Esophagus muscularis mucosa (tissue), 4 donors: ENCODE measurements around the gene TK2. TPM values are rescaled to one million over a fixed set of nuclear protein-coding genes. Genes with fewer than 3 reads are reported as not detected.
A peak's percentile ranks its signal among the peaks of the same experiment; 100 is the strongest.

Source experiments
- DNase-seq: peaks from one replicate; pipeline ENCODE4 v3.0.0-alpha.2; 2017; ENCODE audit errors: extremely low spot score
- H3K27ac ChIP-seq, 4 donors: fragments of 200-600 bp; sonication (generic); replicated peaks in 1 of 4; 1 replicate in 3 of 4; 2 replicates in 1 of 4; pipeline ENCODE4 v1.5.1; 2016 to 2019; ENCODE audit warnings: mild to moderate bottlenecking in 1 of 4
- H3K27me3 ChIP-seq, 4 donors: fragments of 200-600 bp; sonication (generic); one replicate each; pipeline versions ENCODE4 v1.5.1 to v1.6.0; 2016 to 2019
- H3K36me3 ChIP-seq, 4 donors: fragments of 200-600 bp; sonication (generic); one replicate each; pipeline ENCODE4 v1.5.1; 2016 to 2019
- H3K4me1 ChIP-seq, 4 donors: fragments of 200-600 bp; sonication (generic); one replicate each; pipeline ENCODE4 v1.5.1; 2016 to 2019
- H3K4me3 ChIP-seq, 4 donors: fragments of 200-600 bp; sonication (generic); 1 replicate in 2 of 4; 2 replicates in 2 of 4; pipeline ENCODE4 v1.5.1; 2016 to 2019; ENCODE audit warnings: mild to moderate bottlenecking in 4 of 4, moderate library complexity in 1 of 4
- H3K9me3 ChIP-seq, 4 donors: fragments of 200-600 bp; sonication (generic); 1 replicate in 3 of 4; 2 replicates in 1 of 4; pipeline ENCODE4 v1.5.1; 2016 to 2019
- EP300 ChIP-seq: sonication (generic); formaldehyde crosslinking; IDR thresholded peaks from one replicate; pipeline ENCODE4 v1.6.1; 2017; ENCODE audit warnings: antibody characterized with exemption
- POLR2A ChIP-seq: fragments of 450-650 bp; IDR thresholded peaks from one replicate; pipeline ENCODE4 v1.6.1; 2017; ENCODE audit warnings: antibody characterized with exemption, moderate library complexity, mild to moderate bottlenecking, low read depth
- POLR2AphosphoS5 ChIP-seq, 2 donors: sonication (generic); formaldehyde crosslinking; IDR thresholded peaks; one replicate each; pipeline ENCODE4 v1.6.1; 2017; ENCODE audit warnings: antibody characterized with exemption in 2 of 2
- WGBS: methylation state at CpG from one replicate; pipeline ENCODE4 v1.1.5; 2018; 5-methylcytosine and 5-hydroxymethylcytosine counted together
- intact Hi-C: fragments of 100-400 bp; cut with DNase I; formaldehyde crosslinking; loops from one replicate; pipeline ENCODE4 v1.15.1; 2023
- total RNA-seq, 4 donors: library from RNA; depleted of rRNA; stranded (reverse); fragments of >200 nt; gene quantifications; one replicate each; pipeline versions ENCODE4 v1.1.0 to v1.2.1, GENCODE V29; 2016
- TF ChIP-seq, protein P1 (sequence below), 3 experiments: fragments of 200-600 bp in 2 of 3; fragments of 450-650 bp in 1 of 3; sonication (generic) in 2 of 3; IDR thresholded peaks; one replicate each; pipeline ENCODE4 v1.5.1; 2017 to 2019; ENCODE audit warnings: antibody characterized with exemption in 3 of 3, mild to moderate bottlenecking in 2 of 3, moderate library complexity in 1 of 3

The TK2 gene
- total RNA-seq, 4 donors from 2014 or later: 26.3 to 35.2 (median 30.0) TPM

DNA sequence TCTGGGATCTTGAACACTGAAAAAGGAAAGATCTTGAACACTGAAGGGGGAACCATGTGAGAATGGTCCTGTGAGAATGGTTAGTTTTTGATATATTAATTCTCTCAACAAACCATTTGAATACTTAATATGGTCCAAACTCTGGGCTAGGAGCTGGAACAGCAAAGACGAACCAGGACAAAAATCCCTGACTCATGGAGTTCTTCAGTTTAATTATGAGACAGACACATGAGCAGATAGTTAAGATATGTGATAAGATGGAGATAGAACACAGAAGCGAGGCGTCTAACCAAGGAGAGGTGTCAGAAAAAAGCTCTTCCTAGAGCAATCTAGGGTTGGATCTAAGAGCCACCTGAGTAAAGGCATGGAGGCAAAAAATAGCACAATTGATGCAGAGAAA lies 4.1 kb upstream of the TK2 start:
- Histone ChIP-seq H3K4me1 (peaks cover 32 to 48% (median 41%) of the 10 kb centered on the region in 4 donors), H3K4me3 (peak overlapping the region in 1 of 4 donors; percentile 69), H3K36me3 (peaks cover 0 to 11% (median 2%) of the 10 kb centered on the region in 4 donors), H3K27ac (no peak overlapping the region), H3K27me3 (no peaks in the 10 kb centered on the region), H3K9me3 (no peaks in the 10 kb centered on the region)
- 98% methylated on average over 3 of the region's 3 CpGs for WGBS
- intact Hi-C loops: no loop called here
- no peak for DNase-seq
- no peak for TF ChIP-seq POLR2AphosphoS5 (IDR thresholded peaks at IDR 0.05)
- TF ChIP-seq, protein P1, sequence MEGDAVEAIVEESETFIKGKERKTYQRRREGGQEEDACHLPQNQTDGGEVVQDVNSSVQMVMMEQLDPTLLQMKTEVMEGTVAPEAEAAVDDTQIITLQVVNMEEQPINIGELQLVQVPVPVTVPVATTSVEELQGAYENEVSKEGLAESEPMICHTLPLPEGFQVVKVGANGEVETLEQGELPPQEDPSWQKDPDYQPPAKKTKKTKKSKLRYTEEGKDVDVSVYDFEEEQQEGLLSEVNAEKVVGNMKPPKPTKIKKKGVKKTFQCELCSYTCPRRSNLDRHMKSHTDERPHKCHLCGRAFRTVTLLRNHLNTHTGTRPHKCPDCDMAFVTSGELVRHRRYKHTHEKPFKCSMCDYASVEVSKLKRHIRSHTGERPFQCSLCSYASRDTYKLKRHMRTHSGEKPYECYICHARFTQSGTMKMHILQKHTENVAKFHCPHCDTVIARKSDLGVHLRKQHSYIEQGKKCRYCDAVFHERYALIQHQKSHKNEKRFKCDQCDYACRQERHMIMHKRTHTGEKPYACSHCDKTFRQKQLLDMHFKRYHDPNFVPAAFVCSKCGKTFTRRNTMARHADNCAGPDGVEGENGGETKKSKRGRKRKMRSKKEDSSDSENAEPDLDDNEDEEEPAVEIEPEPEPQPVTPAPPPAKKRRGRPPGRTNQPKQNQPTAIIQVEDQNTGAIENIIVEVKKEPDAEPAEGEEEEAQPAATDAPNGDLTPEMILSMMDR (IDR thresholded peaks at IDR 0.05): no peak
- no peak for TF ChIP-seq EP300
- TF ChIP-seq POLR2A: no peak

DNA sequence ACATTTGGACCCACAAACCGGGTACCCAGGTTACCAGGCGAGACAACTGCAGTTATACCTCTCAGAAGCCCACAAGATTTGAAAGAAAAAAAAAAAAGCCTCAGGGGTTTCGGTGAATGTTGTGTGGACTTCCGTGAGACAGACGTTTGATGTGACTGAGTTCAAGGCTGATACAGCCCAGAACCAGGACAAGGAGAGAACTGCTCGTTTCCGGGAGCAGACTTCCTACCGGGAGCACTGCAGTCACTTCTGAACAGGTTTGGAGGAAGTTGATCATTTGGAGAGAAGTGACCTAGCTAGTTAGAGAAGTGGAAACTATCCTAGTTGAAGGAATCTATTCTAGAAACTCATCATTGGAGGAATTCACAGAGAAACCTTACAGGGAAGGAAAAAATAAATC lies 3.3 kb upstream of the TK2 start:
- H3K36me3 ChIP-seq: peaks cover 0 to 4% (median 1%) of the 10 kb centered on the region in 4 donors
- H3K27me3 ChIP-seq: no peaks in the 10 kb centered on the region
- H3K4me3 ChIP-seq: peak overlapping the region; percentile 55 to 69 (median 62)
- H3K27ac ChIP-seq: peak overlapping the region in 2 of 4 donors; percentile 89 to 92
- H3K4me1 ChIP-seq: peaks cover 40 to 56% (median 49%) of the 10 kb centered on the region in 4 donors
- H3K9me3 ChIP-seq: no peaks in the 10 kb centered on the region
- TF ChIP-seq POLR2A (no peak), POLR2AphosphoS5 (IDR thresholded peaks at IDR 0.05) (no peak), EP300 (no peak)
- TF ChIP-seq, protein P1 (IDR thresholded peaks at IDR 0.05): no peak
- WGBS: 17% methylated on average over 8 of the region's 8 CpGs
- intact Hi-C loops: no loop called here
- DNase-seq: no peak

DNA sequence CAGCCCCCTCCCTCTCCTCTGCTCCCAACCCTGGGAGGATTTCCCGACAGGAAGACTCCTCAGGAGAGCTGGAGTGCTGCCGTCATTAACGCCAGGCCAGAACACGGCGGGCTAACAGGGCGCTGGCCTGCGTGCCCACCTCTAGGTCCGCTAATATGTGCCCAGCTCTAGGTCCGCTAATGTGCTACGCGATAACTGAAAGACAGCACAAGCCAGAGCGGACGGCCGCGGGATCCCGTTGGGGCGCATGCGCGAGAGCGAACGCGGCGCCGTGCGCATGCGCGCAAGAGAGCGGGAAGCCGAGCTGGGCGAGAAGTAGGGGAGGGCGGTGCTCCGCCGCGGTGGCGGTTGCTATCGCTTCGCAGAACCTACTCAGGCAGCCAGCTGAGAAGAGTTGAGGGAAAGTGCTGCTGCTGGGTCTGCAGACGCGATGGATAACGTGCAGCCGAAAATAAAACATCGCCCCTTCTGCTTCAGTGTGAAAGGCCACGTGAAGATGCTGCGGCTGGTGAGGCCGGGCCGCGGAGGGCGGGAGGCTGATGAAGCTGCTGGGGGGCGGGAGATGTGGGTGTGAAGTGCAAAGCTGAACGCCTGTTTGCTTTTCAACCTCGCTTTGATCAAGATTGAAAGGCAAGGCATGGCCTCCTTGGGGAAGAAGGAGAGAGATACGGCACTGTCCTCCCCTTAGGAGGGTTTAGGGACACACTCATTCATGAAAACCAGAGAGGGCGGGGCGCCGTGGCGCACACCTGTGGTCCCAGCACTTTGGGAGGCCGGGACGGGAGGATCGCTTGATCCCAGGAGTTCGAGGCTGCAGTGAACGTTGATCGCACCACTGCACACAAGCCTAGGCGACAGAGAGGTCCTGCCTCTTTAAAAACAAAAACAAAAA lies 2.6 kb upstream of the TK2 start, which contains the start of gene CKLF:
Gene CKLF, plus strand, starts transcription at position 291 of the 892 bp plus-strand sequence. Its CDS starts 140 bp downstream, at position 431.
- TF ChIP-seq, protein P1 (IDR thresholded peaks at IDR 0.05): no peak
- TF ChIP-seq POLR2A: peak; percentile 33
- TF ChIP-seq EP300: no peak
- peak; percentile 93 to 94 for TF ChIP-seq POLR2AphosphoS5 (IDR thresholded peaks at IDR 0.05)
- intact Hi-C loops: no loop called here
- peaks cover 41 to 63% (median 54%) of the 10 kb centered on the region in 4 donors for H3K4me1 ChIP-seq
- H3K9me3 ChIP-seq: no peaks in the 10 kb centered on the region
- DNase-seq: peak; percentile 98
- peaks cover 0 to 6% (median 3%) of the 10 kb centered on the region in 4 donors for H3K36me3 ChIP-seq
- peak within 1 kb of the TSS; percentile 55 to 69 (median 62) for H3K4me3 ChIP-seq
- 10% methylated on average over 34 of the region's 63 CpGs for WGBS
- H3K27ac ChIP-seq: peak within 1 kb of the TSS; percentile 89 to 92 (median 91)
- H3K27me3 ChIP-seq: no peaks in the 10 kb centered on the region

DNA sequence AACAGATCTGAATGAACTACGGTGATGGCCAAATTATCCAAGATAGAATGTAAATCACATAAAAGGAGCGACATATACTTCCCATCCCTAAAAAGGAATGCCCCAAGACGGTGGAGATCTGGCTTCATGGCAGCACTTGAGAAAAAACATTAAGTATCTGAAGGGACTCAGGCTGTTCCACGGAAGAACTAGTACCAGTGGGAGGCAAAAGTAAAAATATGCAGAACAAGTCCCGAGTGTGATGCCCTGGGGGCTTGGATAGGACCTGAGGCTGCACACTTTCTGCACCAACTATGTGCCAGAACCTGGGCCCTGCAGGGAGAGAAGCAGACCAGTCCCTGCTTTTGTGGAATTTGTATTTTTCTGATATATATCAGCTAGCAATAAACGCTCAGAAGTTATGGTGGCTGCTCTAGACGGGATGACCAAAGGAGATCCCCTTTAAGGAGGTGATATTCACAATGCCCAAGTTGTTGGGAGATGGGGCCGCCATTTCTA lies 1.9 kb upstream of the TK2 start:
- Histone ChIP-seq H3K27me3 (no peaks in the 10 kb centered on the region), H3K4me3 (peak overlapping the region; percentile 55 to 69 (median 62)), H3K36me3 (peaks cover 0 to 12% (median 5%) of the 10 kb centered on the region in 4 donors), H3K9me3 (no peaks in the 10 kb centered on the region), H3K27ac (peak overlapping the region; percentile 89 to 92 (median 91)), H3K4me1 (peaks cover 37 to 70% (median 55%) of the 10 kb centered on the region in 4 donors)
- 26% methylated on average over 8 of the region's 8 CpGs for WGBS
- TF ChIP-seq, protein P1 (IDR thresholded peaks at IDR 0.05): no peak
- no peak for TF ChIP-seq POLR2A
- TF ChIP-seq EP300: no peak
- TF ChIP-seq POLR2AphosphoS5 (IDR thresholded peaks at IDR 0.05): no peak
- DNase-seq: no peak
- intact Hi-C loops: no loop called here
